HL-60 (cell line): ENCODE data around the gene CCDC124.

Source experiments
- DNase-seq, 2 experiments: peaks; one replicate each; pipeline ENCODE4 v3.0.0-alpha.2; 2010 to 2020; ENCODE audit warnings: low read depth in 1 of 2, low spot score in 1 of 2
- H3K27ac ChIP-seq: fragments of 250-450 bp; sonication (Bioruptor Pico); replicated peaks from 2 replicates; pipeline ENCODE4 v1.5.1; 2020; ENCODE audit warnings: mild to moderate bottlenecking, moderate library complexity
- H3K27me3 ChIP-seq: fragments of 250-450 bp; sonication (Bioruptor Pico); 2 replicates; pipeline ENCODE4 v1.5.1; 2021; ENCODE audit warnings: mild to moderate bottlenecking, moderate library complexity; ENCODE audit not compliant: insufficient read depth, poor library complexity, severe bottlenecking
- H3K4me3 ChIP-seq: replicated peaks from 2 replicates; pipeline ENCODE4 v1.5.1; 2011; ENCODE audit warnings: mild to moderate bottlenecking, control low read depth, low read length; ENCODE audit not compliant: insufficient read depth
- CTCF ChIP-seq: IDR thresholded peaks from one replicate; pipeline ENCODE4 v1.5.1; 2011; ENCODE audit warnings: low read length, control low read depth, inconsistent platforms; ENCODE audit not compliant: insufficient read depth
- GABPA ChIP-seq: IDR thresholded peaks from 2 replicates; pipeline ENCODE4 v1.6.1; 2012; ENCODE audit warnings: low read depth
- POLR2AphosphoS5 ChIP-seq: IDR thresholded peaks from 2 replicates; pipeline ENCODE4 v1.6.1; 2012; ENCODE audit warnings: low read depth
- REST ChIP-seq: IDR thresholded peaks from 2 replicates; pipeline ENCODE4 v1.6.1; 2012; ENCODE audit warnings: low read depth; ENCODE audit not compliant: insufficient replicate concordance
- SPI1 ChIP-seq: IDR thresholded peaks from 2 replicates; pipeline ENCODE4 v1.6.1; 2012; ENCODE audit warnings: low read depth, mild to moderate bottlenecking, borderline replicate concordance

The CCDC124 gene

DNA sequence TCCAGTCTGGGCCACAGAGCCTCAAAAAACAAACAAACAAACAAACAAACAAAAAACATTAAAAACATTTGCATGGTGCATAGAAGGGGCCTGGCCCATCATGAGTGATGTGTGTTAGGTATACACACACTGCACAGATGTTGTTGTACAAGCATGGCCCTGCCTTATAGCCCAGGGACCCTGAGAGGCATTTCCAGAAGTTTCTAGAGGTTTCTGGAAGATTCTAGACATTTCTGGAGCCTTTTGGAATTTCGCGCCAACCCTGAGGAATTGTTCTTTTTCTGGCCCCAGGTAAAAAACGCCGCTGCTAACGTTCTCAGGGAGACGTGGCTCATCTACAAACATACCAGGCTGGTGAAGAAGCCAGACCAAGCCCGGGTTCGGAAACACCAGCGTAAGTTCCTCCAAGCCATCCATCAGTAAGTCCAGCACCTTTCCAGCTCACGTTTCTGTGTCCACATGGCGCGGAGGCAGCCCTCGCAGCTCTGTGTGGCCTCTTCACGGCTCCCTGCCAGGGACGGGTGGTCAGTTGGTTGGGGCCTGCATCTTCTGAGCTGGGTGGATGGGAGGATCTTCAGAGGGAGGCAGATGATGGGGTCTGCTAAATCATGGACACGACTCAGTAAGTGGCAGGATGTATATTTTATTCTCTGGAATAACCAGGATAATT lies 56.7 kb downstream of the CCDC124 start:
- Histone ChIP-seq H3K27ac (no peak overlapping the region), H3K4me3 (no peak overlapping the region), H3K27me3 (peaks cover under 1% of the 10 kb centered on the region)
- TF ChIP-seq POLR2AphosphoS5, result no peak
- no peak for TF ChIP-seq CTCF
- no peak for TF ChIP-seq SPI1
- TF ChIP-seq GABPA, result no peak
- TF ChIP-seq REST, result no peak
- no peak for DNase-seq

DNA sequence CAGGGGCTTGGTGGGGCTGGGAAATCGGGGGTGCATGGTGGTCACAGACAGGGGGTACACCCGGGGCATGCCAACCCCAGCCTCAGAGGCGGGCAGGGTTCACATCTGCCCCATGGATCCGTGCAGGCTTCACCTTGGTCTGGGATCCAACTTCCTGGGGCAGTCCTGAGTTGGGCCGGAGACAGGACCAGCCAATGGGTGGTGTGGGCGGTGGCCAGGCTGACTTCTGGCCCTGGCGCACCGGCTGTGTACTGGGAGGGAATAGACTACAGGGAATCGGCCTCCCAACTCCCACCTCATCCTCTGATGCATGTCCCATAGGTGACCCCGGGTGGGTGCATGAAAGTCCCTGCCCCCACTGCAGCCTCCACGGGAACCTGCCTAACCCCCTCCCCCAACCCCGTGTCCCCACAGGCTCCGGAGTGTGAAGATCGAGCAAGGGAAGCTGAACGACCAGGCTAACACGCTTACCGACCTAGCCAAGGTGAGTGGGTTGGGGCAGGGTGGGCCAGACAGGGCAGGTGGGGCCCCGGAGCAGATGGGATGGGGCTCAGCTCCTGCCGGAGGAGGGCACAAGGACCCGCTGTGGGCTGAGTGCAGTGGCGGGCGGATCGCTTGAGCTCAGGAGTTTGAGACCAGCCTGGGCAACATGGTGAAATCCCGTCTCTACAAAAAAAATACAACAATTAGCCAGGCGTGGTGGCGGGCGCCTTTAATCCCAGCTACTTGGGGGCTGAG lies 60.4 kb downstream of the CCDC124 start:
- H3K27ac ChIP-seq, result no peak overlapping the region
- H3K4me3 ChIP-seq, result no peak overlapping the region
- TF ChIP-seq CTCF, result no peak
- TF ChIP-seq GABPA, result no peak
- no peak for TF ChIP-seq POLR2AphosphoS5
- no peak for TF ChIP-seq REST
- TF ChIP-seq SPI1, result no peak
- peaks cover 2% of the 10 kb centered on the region for H3K27me3 ChIP-seq
- DNase-seq, result no peak
